Urothelium cell line (cell line): ENCODE results near the gene NTRK1.

Experiments used
- DNase-seq: peaks from one replicate; pipeline ENCODE4 v3.0.0; 2011; ENCODE audit warnings: low spot score, mixed read lengths
- FAIRE-seq: peaks from 2 replicates; lab custom pipeline; 2011; peaks lifted over from hg19 to GRCh38; lab: Jason Lieb, UNC

The NTRK1 gene

GRCh38 chr1:156877433-156878170 lies 16.9 kb downstream of the NTRK1 start:
- FAIRE-seq (no peak), DNase-seq (no peak)

- no peak for DNase-seq
- FAIRE-seq: no peak
Observed at GRCh38 chr1:156879876-156880275, 19.2 kb downstream of the NTRK1 start.

GRCh38 chr1:156880473-156880872 lies 19.8 kb downstream of the NTRK1 start:
- no peak for FAIRE-seq
- no peak for DNase-seq

- DNase-seq (no peak), FAIRE-seq (no peak)
Observed at GRCh38 chr1:156881101-156881500, 20.4 kb downstream of the NTRK1 start.

GRCh38 chr1:156881663-156882062 lies 21.0 kb downstream of the NTRK1 start:
- DNase-seq: no peak
- FAIRE-seq: no peak

- no peak for DNase-seq
- peak; percentile 76 for FAIRE-seq
Observed at GRCh38 chr1:156882543-156882942, 21.9 kb downstream of the NTRK1 start.

- DNase-seq (no peak), FAIRE-seq (no peak)
Observed at GRCh38 chr1:156883919-156884318, 23.3 kb downstream of the NTRK1 start.

- FAIRE-seq (no peak), DNase-seq (no peak)
Observed at GRCh38 chr1:156884560-156885184, 24.0 kb downstream of the NTRK1 start.

GRCh38 chr1:156885314-156885713 lies 24.6 kb downstream of the NTRK1 start:
- DNase-seq (no peak), FAIRE-seq (no peak)

- FAIRE-seq: no peak
- no peak for DNase-seq
Observed at GRCh38 chr1:156885880-156886355, 25.3 kb downstream of the NTRK1 start.

- no peak for DNase-seq
- peak; percentile 9 for FAIRE-seq
Observed at GRCh38 chr1:156886583-156887281, 26.1 kb downstream of the NTRK1 start.

GRCh38 chr1:156887317-156887716 lies 26.7 kb downstream of the NTRK1 start:
- DNase-seq (no peak), FAIRE-seq (no peak)

- no peak for FAIRE-seq
- DNase-seq: no peak
Observed at GRCh38 chr1:156887734-156888133, 27.1 kb downstream of the NTRK1 start.

- FAIRE-seq: no peak
- peak; percentile 82 for DNase-seq
Observed at GRCh38 chr1:156889802-156890580, 29.3 kb downstream of the NTRK1 start.

- no peak for FAIRE-seq
- peak; percentile 90 for DNase-seq
Observed at GRCh38 chr1:156892190-156893047, 31.8 kb downstream of the NTRK1 start.

- FAIRE-seq: no peak
- no peak for DNase-seq
Observed at GRCh38 chr1:156893048-156893953, 32.6 kb downstream of the NTRK1 start, which contains the start of gene PEAR1. TSS of gene PEAR1 (plus strand) at chr1:156893718. CDS start at chr1:156903927, 10,209 bp downstream.

- FAIRE-seq (no peak), DNase-seq (no peak)
Observed at GRCh38 chr1:156894001-156894400, 33.3 kb downstream of the NTRK1 start.

GRCh38 chr1:156894711-156895454 lies 34.2 kb downstream of the NTRK1 start:
- DNase-seq (no peak), FAIRE-seq (no peak)
